Peyer's patch (tissue), 4 donors: ENCODE results near the gene MYL4.

Experiments
- CTCF ChIP-seq, 6 experiments: fragments of 450-650 bp in 4 of 6; fragments of 200-600 bp in 2 of 6; sonication (generic) in 1 of 6; IDR thresholded peaks; one replicate each; pipeline ENCODE4 v1.5.1; 2017 to 2019; ENCODE audit warnings: antibody characterized with exemption in 6 of 6, mild to moderate bottlenecking in 3 of 6, moderate library complexity in 1 of 6
- POLR2A ChIP-seq, 2 donors: fragments of 450-650 bp; IDR thresholded peaks; one replicate each; pipeline ENCODE4 v1.5.1; 2017; ENCODE audit warnings: antibody characterized with exemption in 2 of 2, mild to moderate bottlenecking in 2 of 2, moderate library complexity in 2 of 2

- TF ChIP-seq CTCF (IDR thresholded peaks at IDR 0.05) (no peak), POLR2A (IDR thresholded peaks at IDR 0.05) (no peak)
These were observed 53.4 kb downstream of the MYL4 start for GRCh38 chr17:47262586-47262985.
